GM18508 (cell line): Measurements from ENCODE around the gene NUCKS1.

Experiments
- ATAC-seq: cut with Tn5 transposase; IDR thresholded peaks from one replicate; pipeline ENCODE4 v1.9.1; 2021; ENCODE audit warnings: moderate number of reproducible peaks; ENCODE audit not compliant: insufficient read depth, unreplicated experiment

NUCKS1 gene

DNA sequence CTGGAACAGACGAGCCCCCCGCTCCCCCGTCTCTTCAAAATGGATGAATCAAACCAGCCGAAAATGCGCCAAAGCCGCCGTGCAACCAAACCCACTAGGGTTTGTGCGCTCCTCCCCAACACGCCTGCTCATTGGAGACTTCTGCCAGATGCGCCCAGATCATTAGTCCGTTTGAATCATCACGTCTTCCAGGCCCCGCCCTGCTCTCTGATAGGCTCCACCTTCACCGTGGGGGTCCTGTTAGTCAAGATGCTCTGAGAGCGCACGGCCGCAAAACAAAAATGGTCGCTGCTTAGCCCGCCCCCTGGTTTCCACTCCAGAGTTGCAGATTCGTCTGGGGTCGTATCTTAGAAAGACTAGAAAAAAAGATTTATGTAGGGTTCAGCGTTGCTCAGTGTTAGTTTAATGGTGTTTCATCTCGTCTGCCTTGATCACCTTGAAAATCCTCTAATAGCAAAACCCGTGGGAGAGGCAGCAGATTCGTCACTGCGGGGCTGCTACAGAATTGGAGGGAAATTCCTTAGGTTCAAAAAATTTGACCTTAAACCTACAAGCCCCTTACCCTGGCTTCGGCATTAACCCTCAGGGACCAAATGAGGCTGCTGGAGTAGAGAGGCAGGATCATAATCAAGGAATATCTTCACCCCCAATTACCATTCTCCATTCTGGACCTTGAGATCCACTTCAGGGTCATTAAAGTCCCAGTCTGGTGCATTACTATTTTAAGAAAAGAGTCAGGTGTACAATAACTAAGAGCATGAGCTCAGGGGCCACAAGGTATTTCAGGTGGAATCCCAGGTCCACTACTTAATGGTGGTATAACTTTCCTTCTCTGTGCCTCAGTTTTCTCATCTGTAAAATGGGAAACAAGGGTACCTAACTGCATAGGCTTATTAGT lies at the start of gene NUCKS1:
Gene NUCKS1 (minus strand): TSS at position 45 of the 898 bp plus-strand sequence. CDS start 209 bp downstream, outside the sequence.
- ATAC-seq = peak; percentile 77

DNA sequence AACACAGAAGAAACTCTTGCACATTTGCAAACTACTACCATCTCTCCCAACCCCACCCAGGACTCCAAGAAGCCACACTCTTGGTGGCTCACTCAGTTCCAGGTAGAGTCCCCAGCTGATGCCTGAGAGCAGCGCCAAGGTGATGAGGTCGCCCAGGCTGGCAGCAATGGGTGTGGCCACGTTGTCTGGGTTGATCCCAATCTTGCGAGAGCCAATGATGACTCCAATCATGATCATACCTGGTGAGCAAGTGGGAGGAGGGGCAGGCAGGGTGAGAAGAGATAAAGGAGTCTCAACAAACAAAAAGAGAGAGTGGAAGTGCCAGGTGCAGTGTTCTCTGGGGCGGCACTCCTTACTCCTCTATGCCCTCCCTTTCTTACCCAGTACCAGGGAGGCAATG lies 48.6 kb upstream of the NUCKS1 start:
- no peak for ATAC-seq

DNA sequence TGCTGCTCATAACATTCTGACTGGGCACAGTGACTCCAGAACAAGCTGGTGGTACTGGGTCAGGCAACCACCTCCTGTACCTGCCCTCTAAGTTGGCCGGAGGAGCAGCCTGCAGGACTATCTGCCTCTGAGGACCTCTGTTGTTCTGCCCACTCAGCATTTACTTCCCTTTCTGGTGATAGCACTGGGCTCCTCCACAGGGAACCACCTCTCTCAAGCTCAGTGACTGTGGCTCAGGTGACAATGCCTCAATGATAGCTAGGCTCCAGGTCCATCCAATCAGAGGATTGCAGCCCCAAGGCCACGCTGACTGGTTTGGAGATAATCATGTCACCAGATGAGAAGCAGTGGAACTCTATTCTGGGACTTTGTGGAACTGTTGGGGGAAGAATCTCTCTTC lies 47.2 kb upstream of the NUCKS1 start:
- ATAC-seq = no peak

DNA sequence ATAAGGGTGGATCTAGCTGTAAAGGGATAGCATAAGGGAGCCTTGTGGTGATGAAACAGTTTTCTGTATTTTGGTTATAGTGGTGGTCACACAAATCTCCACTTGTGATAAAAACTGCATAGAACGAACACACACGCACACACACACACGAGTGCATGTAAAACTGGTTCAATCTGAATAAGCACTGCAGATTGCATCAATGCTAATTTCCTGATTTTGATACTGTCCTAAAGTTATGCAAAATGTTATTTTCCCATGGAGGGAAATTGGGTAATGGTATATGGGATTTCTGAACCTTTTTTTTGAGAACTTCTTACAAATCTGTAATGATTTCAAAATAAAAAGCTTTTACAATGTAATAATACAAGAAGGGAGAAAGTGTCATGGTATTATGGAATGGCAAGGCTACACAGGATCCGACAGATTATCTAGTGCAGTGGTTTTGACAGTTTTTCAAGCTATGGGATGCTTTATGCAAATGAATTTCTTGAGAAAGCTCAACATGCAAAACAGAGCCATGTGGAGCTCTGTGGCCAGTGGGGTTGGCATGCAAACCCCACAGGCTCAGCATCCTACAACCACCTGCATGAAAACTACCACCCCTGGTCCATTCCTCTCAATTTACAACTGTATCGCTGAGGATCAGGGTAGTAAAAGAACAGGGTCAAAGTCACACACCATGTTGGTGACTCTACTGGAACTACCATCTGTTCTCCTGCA lies 44.2 kb upstream of the NUCKS1 start:
- ATAC-seq = no peak

- no peak for ATAC-seq
These were observed 43.1 kb upstream of the NUCKS1 start for GRCh38 chr1:205792961-205793673.

GRCh38 chr1:205792481-205792881 lies 42.5 kb upstream of the NUCKS1 start:
- no peak for ATAC-seq

DNA sequence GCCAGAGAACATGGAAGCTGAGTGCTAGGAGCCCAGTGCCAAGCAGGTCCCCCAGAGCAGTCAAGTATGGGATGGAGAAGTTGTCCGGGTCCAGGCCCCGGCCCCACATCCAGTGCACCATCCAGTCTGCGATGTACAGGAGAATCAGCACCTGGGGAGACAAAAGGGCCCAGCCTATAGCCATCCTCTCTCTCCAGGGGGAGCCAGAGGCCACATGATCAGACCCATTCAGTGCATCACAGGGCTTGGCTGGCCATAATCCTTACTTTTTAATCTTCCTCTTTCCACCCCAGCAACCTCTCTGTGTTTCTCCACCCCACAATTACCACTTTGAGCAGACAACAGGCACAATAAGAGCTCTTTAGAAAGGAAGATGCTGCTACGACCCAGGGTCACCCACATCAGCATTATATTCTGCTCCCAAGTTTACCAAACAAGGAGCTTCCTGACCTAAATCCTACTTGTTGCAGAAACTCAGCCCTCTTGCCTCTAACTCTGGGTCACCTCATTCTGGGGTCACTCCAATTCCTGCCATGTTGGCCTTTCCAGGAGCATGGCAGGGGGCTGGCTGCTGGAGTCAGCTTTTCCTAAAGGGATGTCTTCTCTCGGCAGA lies 41.7 kb upstream of the NUCKS1 start:
- no peak for ATAC-seq

GRCh38 chr1:205787287-205787916 lies 37.4 kb upstream of the NUCKS1 start:
- no peak for ATAC-seq

- no peak for ATAC-seq
These were observed 36.6 kb upstream of the NUCKS1 start for GRCh38 chr1:205786601-205787000.

DNA sequence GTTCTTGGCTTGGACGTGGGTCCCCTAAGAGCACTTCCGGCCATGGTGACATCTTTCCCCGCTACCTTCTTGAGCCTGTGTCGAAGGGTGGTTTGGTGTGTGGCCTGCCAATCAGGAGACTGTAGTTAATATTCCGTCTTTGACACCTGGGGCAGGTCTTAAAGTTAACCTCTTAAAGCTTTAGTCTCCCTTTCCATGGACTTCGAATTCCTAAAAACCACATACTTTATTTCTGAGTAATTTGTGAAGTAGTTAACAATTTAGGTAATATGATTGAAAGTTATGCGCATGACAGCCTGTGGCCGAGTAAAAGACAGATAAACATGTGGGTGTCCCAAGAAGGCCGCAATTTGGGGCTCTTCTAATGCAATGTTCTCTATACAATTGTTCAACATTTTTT lies 35.5 kb upstream of the NUCKS1 start:
- no peak for ATAC-seq

- no peak for ATAC-seq
These were observed 33.9 kb upstream of the NUCKS1 start for GRCh38 chr1:205783904-205784303.

GRCh38 chr1:205783433-205783795 lies 33.4 kb upstream of the NUCKS1 start:
- ATAC-seq = no peak

DNA sequence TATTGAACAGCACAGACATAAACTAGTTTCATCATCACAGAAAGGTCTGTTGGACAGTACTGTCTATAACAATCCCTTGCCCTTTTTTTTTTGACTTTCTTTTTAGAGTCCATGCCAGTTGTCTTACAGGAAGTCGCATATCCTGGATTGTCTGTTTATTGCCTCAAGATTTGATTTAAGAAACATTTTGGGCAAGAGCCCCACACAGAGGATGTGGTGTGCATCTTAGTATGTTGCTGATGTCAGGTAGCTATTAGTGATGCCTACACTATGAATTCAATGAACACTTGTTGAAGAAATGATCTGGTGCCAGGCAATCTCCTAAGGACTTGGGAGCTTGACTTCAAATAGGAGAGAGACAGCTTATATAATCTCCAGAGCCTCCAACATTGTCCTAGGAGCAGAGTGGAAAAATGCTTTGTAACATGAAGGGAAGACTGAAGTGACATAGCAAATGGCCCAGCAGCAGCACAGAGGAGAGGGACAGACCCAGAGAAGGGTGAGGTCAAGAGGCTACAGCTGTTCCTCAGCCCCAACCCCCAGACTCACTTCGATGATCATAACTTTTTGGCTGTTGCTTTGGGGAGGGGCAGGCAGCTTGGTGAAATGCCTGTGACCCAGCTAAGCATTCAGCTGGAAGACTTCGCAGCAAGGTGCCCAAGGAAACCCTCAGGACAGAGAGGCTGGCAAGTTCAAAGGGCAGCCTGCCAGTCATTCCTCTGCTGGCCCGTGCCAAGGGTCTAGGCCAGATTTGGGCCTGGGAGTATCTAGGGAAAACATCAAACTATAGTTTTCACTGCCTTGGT lies 32.8 kb upstream of the NUCKS1 start:
- no peak for ATAC-seq

GRCh38 chr1:205780335-205780734 lies 30.4 kb upstream of the NUCKS1 start:
- ATAC-seq = no peak

DNA sequence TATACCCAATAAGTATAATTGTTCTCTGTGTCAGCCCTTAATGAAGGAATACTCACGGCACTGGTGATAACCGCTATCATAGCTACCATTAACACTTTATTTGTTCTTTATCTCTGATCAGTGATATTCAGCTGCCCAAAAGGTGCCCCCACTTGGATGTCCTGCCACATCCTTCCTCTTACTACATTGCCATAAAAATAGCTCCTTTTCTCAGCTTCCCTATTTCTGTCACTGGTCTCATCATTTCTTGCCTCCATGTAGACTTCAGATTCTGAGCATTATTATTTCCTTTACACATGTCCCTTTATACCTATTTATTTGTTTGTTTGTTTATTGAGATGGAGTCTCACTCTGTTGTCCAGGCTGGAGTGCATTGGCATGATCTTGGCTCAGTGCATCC lies 28.0 kb upstream of the NUCKS1 start:
- ATAC-seq = no peak

GRCh38 chr1:205775717-205776056 lies 25.7 kb upstream of the NUCKS1 start:
- no peak for ATAC-seq

DNA sequence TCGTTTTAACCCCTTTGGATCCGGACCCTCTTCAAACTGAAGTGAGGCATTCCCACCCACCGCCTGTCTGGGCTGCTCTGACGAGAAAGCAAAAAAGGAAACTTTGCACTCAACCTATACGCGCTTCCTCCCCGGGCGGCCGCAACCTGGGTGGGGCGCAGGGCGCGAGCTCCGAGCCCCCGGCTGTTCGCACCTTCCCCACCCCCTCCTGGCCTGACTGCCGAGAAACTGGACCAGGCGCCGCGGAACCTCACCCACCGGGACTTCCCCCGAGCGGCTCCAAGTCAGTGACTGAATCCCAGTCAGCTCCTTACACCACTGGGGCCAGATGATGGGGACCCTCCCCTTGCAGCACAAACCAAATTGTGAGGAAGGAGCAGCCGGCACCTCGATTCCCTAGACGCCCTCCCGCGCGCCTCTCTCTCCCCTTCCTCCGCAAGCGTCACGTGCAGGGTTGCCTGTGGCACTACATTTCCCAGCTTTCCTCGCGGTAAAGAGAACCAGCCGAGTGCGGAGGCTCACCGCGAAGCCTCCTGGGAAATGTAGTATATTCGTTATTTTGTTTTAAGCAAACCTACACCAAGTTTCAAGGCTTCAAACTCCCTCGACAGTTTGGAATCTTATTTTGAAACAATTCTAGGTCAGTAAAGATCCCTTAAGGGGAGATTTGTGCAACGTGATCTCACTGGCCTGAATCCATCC lies 25.2 kb upstream of the NUCKS1 start, which contains the start of gene RAB29:
Gene RAB29 (minus strand): TSS at position 468 of the 702 bp plus-strand sequence. CDS start 526 bp downstream, outside the sequence.
- ATAC-seq = peak; percentile 69

DNA sequence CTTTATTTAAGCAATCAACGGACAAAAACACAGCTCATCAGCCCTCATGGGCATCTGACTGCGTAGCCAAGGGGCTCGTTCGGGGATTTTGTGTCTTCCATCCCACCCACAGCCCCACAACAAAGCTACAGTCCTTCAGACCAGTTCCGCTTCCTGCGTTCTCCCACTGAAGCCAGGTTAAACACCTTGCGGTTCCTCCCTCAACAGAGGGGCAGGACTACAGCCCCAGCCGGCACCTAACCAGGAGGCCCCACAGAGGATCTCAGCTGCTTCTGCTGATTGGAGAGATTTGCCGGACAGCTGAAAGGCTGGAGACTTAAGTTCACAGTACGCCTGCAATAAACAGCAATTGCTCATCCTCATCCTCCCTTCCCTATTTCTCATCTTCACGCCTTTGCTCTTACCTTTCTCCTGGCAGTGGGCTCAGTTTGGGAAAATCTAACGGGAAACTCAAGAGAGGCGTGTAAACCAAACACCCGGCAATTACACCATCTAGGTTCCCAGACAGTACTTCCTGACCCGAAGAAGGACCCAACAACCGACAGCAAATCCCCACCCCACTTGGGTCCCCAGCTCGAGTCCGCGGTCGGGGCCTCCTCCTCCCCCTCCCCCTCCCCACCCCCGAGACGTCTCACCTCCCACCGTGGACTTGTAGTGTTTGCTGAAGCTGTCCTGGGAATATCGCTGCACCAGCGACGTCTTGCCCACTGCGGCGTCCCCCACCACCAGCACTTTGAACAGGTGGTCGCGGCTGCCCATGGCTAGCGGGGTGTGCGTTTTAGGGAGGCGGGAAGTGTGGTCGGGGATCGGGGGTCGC lies 24.4 kb upstream of the NUCKS1 start:
- no peak for ATAC-seq
